K562 (cell line): Measurements from ENCODE around the gene COL4A2. TPM values are rescaled to one million over a fixed set of nuclear protein-coding genes. Genes with fewer than 3 reads are reported as not detected.

Experiments
- ATAC-seq: fragments of 200-7000 bp; cut with Tn5 transposase; 3 replicates; pipeline ENCODE4 v1.9.1; 2020; ENCODE audit warnings: moderate library complexity
- BruUV-seq: library from RNA; stranded (reverse); fragments of 400-500 nt; replicated peaks from 2 replicates; lab custom pipeline; 2021; lab: Mats Ljungman, UMichigan
- CTCF ChIA-PET: fragments of 300-600 bp; formaldehyde crosslinking; extraction: SDS; loops from one replicate; lab custom pipeline; 2021; ENCODE audit warnings: low intra/inter-chr PET ratio; lab: Yijun Ruan, JAX
- POLR2A ChIA-PET: fragments of 300-600, 350-650 bp; sonication (Branson Sonifier 250); formaldehyde crosslinking; extraction: SDS; loops from one replicate; lab custom pipeline; 2021; ENCODE audit warnings: antibody characterized with exemption, inconsistent platforms; lab: Yijun Ruan, JAX
- DNase-seq, 4 experiments: peaks; one replicate each; pipeline versions ENCODE4 v3.0.0 to v3.0.0-alpha.2; 2011 to 2018; ENCODE audit warnings: low spot score in 3 of 4, mixed read lengths in 3 of 4; ENCODE audit errors: extremely low read depth in 1 of 4
- FAIRE-seq: peaks from 2 replicates; lab custom pipeline; 2011; peaks lifted over from hg19 to GRCh38; lab: Jason Lieb, UNC
- H2AFZ ChIP-seq: 2 replicates; pipeline ENCODE4 v1.6.0; 2011; ENCODE audit warnings: low read depth, low read length, control low read depth, inconsistent platforms
- H3K27ac ChIP-seq: fragments of 200-600 bp; 3 replicates; pipeline ENCODE4 v1.8.0; 2011; ENCODE audit warnings: low read depth, mild to moderate bottlenecking, control low read depth, inconsistent platforms, low read length, moderate library complexity, mixed read lengths; ENCODE audit errors: extremely low read depth
- H3K27me3 ChIP-seq, 2 experiments: fragments of 300-600 bp in 1 of 2; 2 replicates in 1 of 2; 3 replicates in 1 of 2; pipeline versions ENCODE4 v1.6.0 to v1.8.0; 2011; ENCODE audit warnings: inconsistent platforms in 2 of 2, low read length in 2 of 2, mild to moderate bottlenecking in 1 of 2, mixed read lengths in 1 of 2, moderate library complexity in 1 of 2; ENCODE audit not compliant: control insufficient read depth in 2 of 2, insufficient read depth in 2 of 2
- H3K36me3 ChIP-seq: fragments of 300-600 bp; 3 replicates; pipeline ENCODE4 v1.8.0; 2011; ENCODE audit warnings: mild to moderate bottlenecking, low read length, inconsistent platforms; ENCODE audit not compliant: control insufficient read depth, insufficient read depth
- H3K4me1 ChIP-seq, 2 experiments: fragments of 200-600 bp in 1 of 2; replicated peaks in 1 of 2; 2 replicates in 1 of 2; 3 replicates in 1 of 2; pipeline versions ENCODE4 v1.5.1 to v1.8.0; 2011; ENCODE audit warnings: inconsistent platforms in 2 of 2, low read length in 2 of 2, mild to moderate bottlenecking in 1 of 2, mixed read lengths in 1 of 2, moderate library complexity in 1 of 2; ENCODE audit not compliant: control insufficient read depth in 2 of 2, insufficient read depth in 2 of 2
- H3K4me2 ChIP-seq: 2 replicates; pipeline ENCODE4 v1.6.1; 2011; ENCODE audit warnings: low read length, control low read depth, inconsistent platforms, mixed read lengths; ENCODE audit not compliant: insufficient read depth
- H3K4me3 ChIP-seq: fragments of 200-600 bp; sonication (generic), shearing (Covaris generic); 2 replicates; pipeline ENCODE4 v1.5.1; 2016; ENCODE audit warnings: control low read depth, inconsistent platforms
- H3K79me2 ChIP-seq: fragments of 200-600 bp; 3 replicates; pipeline ENCODE4 v1.8.0; 2011; ENCODE audit warnings: low read length, inconsistent platforms; ENCODE audit not compliant: control insufficient read depth, insufficient read depth
- H3K9ac ChIP-seq, 2 experiments: 2 replicates each; pipeline versions ENCODE4 v1.6.0 to v1.6.1; 2011; ENCODE audit warnings: low read depth in 2 of 2, low read length in 2 of 2, control low read depth in 1 of 2, inconsistent platforms in 1 of 2, mild to moderate bottlenecking in 1 of 2, mixed read lengths in 1 of 2; ENCODE audit not compliant: insufficient read depth in 1 of 2
- H3K9me1 ChIP-seq: one replicate; pipeline ENCODE4 v1.6.0; 2011; ENCODE audit warnings: inconsistent platforms, mild to moderate bottlenecking, low read length, moderate library complexity; ENCODE audit not compliant: control insufficient read depth, insufficient read depth
- H3K9me3 ChIP-seq: replicated peaks from 2 replicates; pipeline ENCODE4 v1.5.1; 2011; ENCODE audit warnings: low read depth, low read length, inconsistent platforms; ENCODE audit not compliant: control insufficient read depth, insufficient read depth
- H4K20me1 ChIP-seq: replicated peaks from 2 replicates; pipeline ENCODE4 v1.6.1; 2011; ENCODE audit warnings: low read length, inconsistent platforms, mixed read lengths; ENCODE audit not compliant: control insufficient read depth, insufficient read depth
- ATF1 ChIP-seq, 2 experiments: fragments of 450-650 bp in 1 of 2; IDR thresholded peaks; 2 replicates each; pipeline ENCODE4 v1.6.1; 2016; ENCODE audit warnings: missing compliant biosample characterization in 1 of 2, missing genetic modification characterization in 1 of 2
- CEBPB ChIP-seq: fragments of 450-650 bp; IDR thresholded peaks from 2 replicates; pipeline ENCODE4 v1.6.1; 2016; ENCODE audit warnings: missing genetic modification characterization, missing compliant biosample characterization
- CEBPG ChIP-seq, 3 experiments: fragments of 200-800 bp in 1 of 3; sonication (Bioruptor generic) in 1 of 3; sonication (generic) in 1 of 3; formaldehyde crosslinking in 1 of 3; IDR thresholded peaks in 2 of 3; conservative IDR thresholded peaks in 1 of 3; 2 replicates each; pipeline versions ENCODE4 v1.6.1 to v1.8.0; 2016 to 2022; ENCODE audit warnings: missing compliant biosample characterization in 2 of 3, missing genetic modification characterization in 2 of 3, mild to moderate bottlenecking in 1 of 3, missing genetic modification reagents in 1 of 3
- CREM ChIP-seq: IDR thresholded peaks from 2 replicates; pipeline ENCODE4 v1.6.1; 2014; ENCODE audit warnings: antibody characterized with exemption, low read depth
- LARP7 ChIP-seq: fragments of 450-650 bp; IDR thresholded peaks from 2 replicates; pipeline ENCODE4 v1.6.1; 2016
- ZBTB12 ChIP-seq: fragments of 250-450 bp; sonication (Bioruptor Pico); IDR thresholded peaks from 2 replicates; pipeline ENCODE4 v1.4.0; 2020
- WGBS: fragments of 100-300 bp; shearing (Covaris generic); methylation state at CpG from one replicate; pipeline ENCODE4 v1.1.6; 2016; ENCODE audit warnings: low coverage, mixed read lengths; ENCODE audit not compliant: insufficient coverage; ENCODE audit errors: missing lambda C conversion rate; 5-methylcytosine and 5-hydroxymethylcytosine counted together
- in situ Hi-C: fragments of 300-500 bp; cut with MboI; formaldehyde crosslinking; loops from 4 replicates; pipeline ENCODE4 v1.15.0; 2018; ENCODE audit warnings: inconsistent platforms, mixed read lengths
- intact Hi-C: fragments of 100-400 bp; cut with micrococcal nuclease; formaldehyde crosslinking; loops from 2 replicates; pipeline ENCODE4 v1.14.2; 2022
- polyA plus RNA-seq, 8 experiments: library from polyadenylated mRNA; depleted of rRNA in 4 of 8; stranded (reverse) in 5 of 8; unstranded in 3 of 8; fragments of >200 nt; fragmentation: Nextera tagmentation in 2 of 8; fragmentation: Illumina TruSeq in 1 of 8; extraction: Ambion mirVana in 2 of 8; extraction: Trizol in 1 of 8; gene quantifications; 2 replicates each; pipeline versions ENCODE4 v1.2.1 to v1.2.3, GENCODE V29; 2011 to 2014; ENCODE audit warnings: inconsistent platforms in 1 of 8, missing spikeins in 1 of 8
- total RNA-seq, 7 experiments: library from RNA; depleted of rRNA in 6 of 7; stranded (reverse); fragments of >200 nt in 6 of 7; fragmentation: Illumina TruSeq in 2 of 7; extraction: Trizol in 2 of 7; gene quantifications; 2 replicates each; pipeline versions ENCODE4 v1.2.1 to v1.2.3, GENCODE V29; 2011 to 2021; ENCODE audit warnings: low replicate concordance in 1 of 7

COL4A2 gene
- total and polyA plus RNA-seq, 9 of the 15 experiments (the other 6 are each of a cell fraction or from before 2014, with no cell fraction given): 0.13 to 15.2 (median 8.1) TPM

GRCh38 chr13:110528371-110528770 is 221.3 kb downstream of the COL4A2 start:
- Histone ChIP-seq H3K9ac (no peak overlapping the region), H3K79me2 (no peaks in the 10 kb centered on the region; the same call in 2 of the 3 replicates), H3K9me3 (no peaks in the 10 kb centered on the region), H3K36me3 (no peaks in the 10 kb centered on the region), H2AFZ (no peak overlapping the region), H3K27ac (no peak overlapping the region), H3K4me1 (peaks cover 13 to 22% of the 10 kb centered on the region in 2 experiments; a peak in 4 of 5 replicates), H3K27me3 (no peaks in the 10 kb centered on the region), H4K20me1 (no peaks in the 10 kb centered on the region)
- FAIRE-seq (no peak), DNase-seq (no peak)
- no TSS peak for BruUV-seq
- in situ Hi-C loops: no loop called here
- CTCF ChIA-PET: no interaction called here
- 0 out of 2 replicates have a peak, but pooled peaks have one; percentile 12 for TF ChIP-seq ZBTB12 (CRISPR knock-in tag)
- no peak for TF ChIP-seq CEBPG (CRISPR knock-in tag; IDR thresholded peaks at IDR 0.05)
- 0 out of 4 replicates have a peak, but pooled peaks of 1 of the 2 experiments have one; percentile 11 for TF ChIP-seq CEBPG (tag; conservative IDR thresholded peaks at IDR 0.05 in 1 of 2, IDR thresholded peaks at IDR 0.05 in 1 of 2)
- peak; percentile 57 for TF ChIP-seq CEBPB
- TF ChIP-seq ATF1 (CRISPR knock-in tag; IDR thresholded peaks at IDR 0.05): no peak
- peak; percentile 35; the same call in 1 of the 2 replicates for TF ChIP-seq ATF1 (tag; IDR thresholded peaks at IDR 0.05)
- peak; percentile 20; the same call in 1 of the 2 replicates for TF ChIP-seq CREM
- TF ChIP-seq LARP7: no peak
- TF ChIP-seq, all 486 proteins: peak for 5
- Histone ChIP-seq H3K4me3 (no peak overlapping the region), H3K4me2 (no peak overlapping the region), H3K9me1 (no peaks in the 10 kb centered on the region)
- no peak for ATAC-seq
- POLR2A ChIA-PET: no interaction called here
- 33% methylated on average over 3 of the region's 5 CpGs for WGBS
- intact Hi-C loops: loop anchor here (5.0 kb wide), 1 partner anchor 71 kb away; no protein-coding TSS in a partner anchor
